A673 (cell line): Measurements from ENCODE around the gene AGAP4. TPM values are rescaled to one million over a fixed set of nuclear protein-coding genes. Genes with fewer than 3 reads are reported as not detected.
"Not testable (repeated sequence)": the region's sequence is repeated elsewhere in the genome, so short reads cannot be mapped to it uniquely, and the experiment has no call there.

ENCODE experiments used
- BruUV-seq: library from RNA; stranded (reverse); fragments of 400-500 nt; replicated peaks from 2 replicates; lab custom pipeline; 2021; lab: Mats Ljungman, UMichigan
- CTCF ChIA-PET: fragments of 300-600 bp; sonication (Branson Sonifier 250); formaldehyde crosslinking; loops from one replicate; lab custom pipeline; 2022; ENCODE audit warnings: antibody characterized with exemption; lab: Charles Lee
- POLR2A ChIA-PET: fragments of 300-600 bp; sonication (Branson Sonifier 250); formaldehyde crosslinking; loops from one replicate; lab custom pipeline; 2022; ENCODE audit warnings: antibody characterized with exemption; ENCODE audit not compliant: low non-redundant PET; lab: Charles Lee
- DNase-seq: peaks from one replicate; pipeline ENCODE4 v3.0.0-alpha.2; 2015; ENCODE audit warnings: low spot score
- H3K27ac ChIP-seq: fragments of 200-600 bp; sonication (generic); 2 replicates; pipeline ENCODE4 v1.5.1; 2016; ENCODE audit warnings: mixed run types, low read depth, mild to moderate bottlenecking, mixed read lengths, antibody characterized with exemption, low read length; ENCODE audit not compliant: poor library complexity, severe bottlenecking
- H3K27me3 ChIP-seq: fragments of 200-600 bp; sonication (generic); replicated peaks from 2 replicates; pipeline ENCODE4 v1.6.1; 2017; ENCODE audit warnings: mixed run types, low read depth, mild to moderate bottlenecking, mixed read lengths, antibody characterized with exemption, low read length; ENCODE audit not compliant: insufficient read depth, poor library complexity
- H3K36me3 ChIP-seq: fragments of 200-600 bp; sonication (generic); 2 replicates; pipeline ENCODE4 v1.6.1; 2016; ENCODE audit warnings: mixed run types, mild to moderate bottlenecking, mixed read lengths, antibody characterized with exemption, low read length; ENCODE audit not compliant: insufficient read depth, poor library complexity, severe bottlenecking
- H3K4me1 ChIP-seq: fragments of 200-600 bp; sonication (generic); 2 replicates; pipeline ENCODE4 v1.6.1; 2017; ENCODE audit warnings: mixed run types, mild to moderate bottlenecking, mixed read lengths, antibody characterized with exemption, low read length; ENCODE audit not compliant: insufficient read depth, poor library complexity, severe bottlenecking
- H3K4me3 ChIP-seq: fragments of 200-600 bp; sonication (generic); 2 replicates; pipeline ENCODE4 v1.5.1; 2016; ENCODE audit warnings: low read depth, mixed run types, mild to moderate bottlenecking, mixed read lengths, low read length; ENCODE audit not compliant: poor library complexity, severe bottlenecking
- H3K9me3 ChIP-seq: fragments of 200-600 bp; sonication (generic); 2 replicates; pipeline ENCODE4 v1.6.1; 2016; ENCODE audit warnings: mixed run types, low read depth, mild to moderate bottlenecking, mixed read lengths, antibody characterized with exemption, low read length; ENCODE audit not compliant: poor library complexity, severe bottlenecking
- EZH2 ChIP-seq: fragments of 200-600 bp; sonication (generic); IDR thresholded peaks from 2 replicates; pipeline ENCODE4 v1.6.1; 2017; ENCODE audit warnings: borderline replicate concordance, low read depth, mild to moderate bottlenecking, mixed read lengths, antibody characterized with exemption, low read length; ENCODE audit not compliant: poor library complexity, severe bottlenecking
- intact Hi-C: fragments of 100-400 bp; cut with micrococcal nuclease; formaldehyde crosslinking; loops from one replicate; pipeline ENCODE4 v1.10.0; 2022; ENCODE audit not compliant: unreplicated experiment
- total RNA-seq: library from RNA; stranded (reverse); gene quantifications from 2 replicates; pipeline ENCODE4 v1.2.3, GENCODE V29; 2021
- TF ChIP-seq, protein P1 (sequence below): fragments of 300-800, 200-600 bp; sonication (generic); conservative IDR thresholded peaks from 2 replicates; pipeline ENCODE4 v1.5.1; 2017; ENCODE audit warnings: low read depth, mild to moderate bottlenecking, antibody characterized with exemption, low read length, moderate library complexity, mixed read lengths

AGAP4 gene
- total RNA-seq, 1 experiment from 2014 or later: 20.8 TPM

DNA sequence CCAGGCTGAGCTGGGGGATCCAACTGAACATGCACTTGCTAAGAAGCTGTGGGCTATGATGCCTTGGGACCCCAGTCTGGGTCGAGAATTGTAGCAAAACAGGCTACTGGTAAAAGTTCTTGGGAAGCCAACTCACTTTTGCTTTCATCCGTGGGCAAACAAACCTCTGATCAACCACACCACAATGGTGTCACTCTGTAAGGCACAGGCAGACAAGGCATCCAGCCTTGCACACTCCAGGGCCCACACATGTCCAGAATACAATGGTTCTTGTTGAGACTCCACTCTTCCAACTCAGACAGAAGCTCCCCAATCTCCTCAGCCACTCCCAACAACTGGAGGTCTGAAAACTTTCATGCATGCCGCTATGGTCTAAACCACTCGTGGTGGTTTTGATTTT, 10.6 kb upstream of the AGAP4 start:
- BruUV-seq, DNase-seq, CTCF ChIA-PET, H3K9me3 ChIP-seq, H3K36me3 ChIP-seq, H3K4me1 ChIP-seq, H3K27me3 ChIP-seq, intact Hi-C loops, H3K4me3 ChIP-seq, H3K27ac ChIP-seq, POLR2A ChIA-PET: not testable (repeated sequence)

DNA sequence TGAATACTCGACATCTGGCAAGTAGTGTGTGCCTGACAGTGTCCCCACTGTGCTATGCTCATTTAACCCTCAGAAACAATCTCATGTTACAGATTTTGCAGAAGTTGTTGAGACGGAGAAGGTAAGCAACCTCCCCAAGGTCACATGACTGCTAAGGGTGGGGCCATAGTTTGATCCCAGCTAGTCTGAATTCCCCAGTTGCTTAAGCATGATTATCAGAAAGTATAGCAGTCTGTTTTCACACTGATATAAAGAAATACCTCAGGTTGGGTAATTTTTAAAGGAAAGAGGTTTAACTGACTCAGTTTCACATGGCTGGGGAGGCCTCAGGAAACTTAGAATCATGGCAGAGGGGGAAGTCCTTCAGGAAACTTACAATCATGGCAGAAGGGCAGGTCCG, 1.2 kb upstream of the AGAP4 start:
- POLR2A ChIA-PET, H3K4me1 ChIP-seq, H3K36me3 ChIP-seq, DNase-seq, H3K4me3 ChIP-seq, H3K27ac ChIP-seq, CTCF ChIA-PET, intact Hi-C loops, H3K9me3 ChIP-seq, H3K27me3 ChIP-seq, BruUV-seq: not testable (repeated sequence)

- intact Hi-C loops, H3K27me3 ChIP-seq, H3K27ac ChIP-seq, H3K4me1 ChIP-seq, CTCF ChIA-PET, H3K36me3 ChIP-seq, H3K9me3 ChIP-seq, H3K4me3 ChIP-seq, BruUV-seq, DNase-seq, POLR2A ChIA-PET: not testable (repeated sequence)
These were observed 24.4 kb downstream of the AGAP4 start for GRCh38 chr10:45822918-45823317.

GRCh38 chr10:45820107-45820830, 27.0 kb downstream of the AGAP4 start:
- H3K27ac ChIP-seq, H3K27me3 ChIP-seq, BruUV-seq, H3K36me3 ChIP-seq, POLR2A ChIA-PET, H3K9me3 ChIP-seq, DNase-seq, CTCF ChIA-PET, H3K4me3 ChIP-seq, H3K4me1 ChIP-seq, intact Hi-C loops: not testable (repeated sequence)

GRCh38 chr10:45819552-45819951, 27.7 kb downstream of the AGAP4 start:
- Histone ChIP-seq H3K36me3 (no peaks in the 10 kb centered on the region), H3K4me1 (no peaks in the 10 kb centered on the region), H3K27me3 (no peaks in the 10 kb centered on the region), H3K27ac (no peak overlapping the region), H3K9me3 (no peaks in the 10 kb centered on the region), H3K4me3 (no peak overlapping the region)
- TF ChIP-seq, protein P1, sequence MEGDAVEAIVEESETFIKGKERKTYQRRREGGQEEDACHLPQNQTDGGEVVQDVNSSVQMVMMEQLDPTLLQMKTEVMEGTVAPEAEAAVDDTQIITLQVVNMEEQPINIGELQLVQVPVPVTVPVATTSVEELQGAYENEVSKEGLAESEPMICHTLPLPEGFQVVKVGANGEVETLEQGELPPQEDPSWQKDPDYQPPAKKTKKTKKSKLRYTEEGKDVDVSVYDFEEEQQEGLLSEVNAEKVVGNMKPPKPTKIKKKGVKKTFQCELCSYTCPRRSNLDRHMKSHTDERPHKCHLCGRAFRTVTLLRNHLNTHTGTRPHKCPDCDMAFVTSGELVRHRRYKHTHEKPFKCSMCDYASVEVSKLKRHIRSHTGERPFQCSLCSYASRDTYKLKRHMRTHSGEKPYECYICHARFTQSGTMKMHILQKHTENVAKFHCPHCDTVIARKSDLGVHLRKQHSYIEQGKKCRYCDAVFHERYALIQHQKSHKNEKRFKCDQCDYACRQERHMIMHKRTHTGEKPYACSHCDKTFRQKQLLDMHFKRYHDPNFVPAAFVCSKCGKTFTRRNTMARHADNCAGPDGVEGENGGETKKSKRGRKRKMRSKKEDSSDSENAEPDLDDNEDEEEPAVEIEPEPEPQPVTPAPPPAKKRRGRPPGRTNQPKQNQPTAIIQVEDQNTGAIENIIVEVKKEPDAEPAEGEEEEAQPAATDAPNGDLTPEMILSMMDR: no peak
- TF ChIP-seq EZH2: no peak
- BruUV-seq: no TSS peak
- ChIA-PET CTCF (no interaction called here), POLR2A (no interaction called here)
- intact Hi-C loops: no loop called here
- DNase-seq: no peak
